HepG2 (cell line): ENCODE measurements around the gene SLC35F6. TPM values are rescaled to one million over a fixed set of nuclear protein-coding genes. Genes with fewer than 3 reads are reported as not detected.

Experiments used
- ARID2 ChIP-seq: sonication (generic); formaldehyde crosslinking; IDR thresholded peaks from 2 replicates; pipeline ENCODE4 v1.8.1; 2022; ENCODE audit warnings: mild to moderate bottlenecking, missing genetic modification reagents, borderline replicate concordance
- ATF7-NPFF ChIP-seq: sonication (generic); formaldehyde crosslinking; IDR thresholded peaks from 2 replicates; pipeline ENCODE4 v1.8.1; 2023; ENCODE audit warnings: mild to moderate bottlenecking, low read depth, missing genetic modification reagents, moderate library complexity
- CBFB ChIP-seq: sonication (generic); formaldehyde crosslinking; IDR thresholded peaks from 2 replicates; pipeline ENCODE4 v1.4.0; 2020; ENCODE audit warnings: missing genetic modification reagents
- FIP1L1 ChIP-seq: fragments of 200-400 bp; formaldehyde crosslinking; IDR thresholded peaks from 2 replicates; pipeline ENCODE4 v1.6.1; 2018; ENCODE audit warnings: low read depth, mild to moderate bottlenecking, low read length, moderate library complexity, borderline replicate concordance; ENCODE audit not compliant: insufficient read depth
- FOSL1 ChIP-seq: sonication (generic); formaldehyde crosslinking; IDR thresholded peaks from 2 replicates; pipeline ENCODE4 v1.9.0; 2021; ENCODE audit warnings: missing genetic modification reagents, borderline replicate concordance
- HNF4A ChIP-seq: sonication (generic); formaldehyde crosslinking; IDR thresholded peaks from 2 replicates; pipeline ENCODE4 v1.4.0; 2020; ENCODE audit warnings: missing genetic modification reagents
- HNRNPL ChIP-seq: fragments of 200-400 bp; formaldehyde crosslinking; IDR thresholded peaks from 2 replicates; pipeline ENCODE4 v1.6.1; 2017; ENCODE audit warnings: mild to moderate bottlenecking, low read depth, low read length
- KMT2A ChIP-seq: sonication (generic); formaldehyde crosslinking; IDR thresholded peaks from 2 replicates; pipeline ENCODE4 v1.4.0; 2020; ENCODE audit warnings: missing genetic modification reagents
- MAFG ChIP-seq: sonication (generic); formaldehyde crosslinking; IDR thresholded peaks from 2 replicates; pipeline ENCODE4 v1.5.1; 2020; ENCODE audit warnings: mild to moderate bottlenecking, missing genetic modification reagents
- NAIF1 ChIP-seq: sonication (generic); formaldehyde crosslinking; IDR thresholded peaks from 2 replicates; pipeline ENCODE4 v1.5.0; 2020; ENCODE audit warnings: mild to moderate bottlenecking, missing genetic modification reagents, borderline replicate concordance
- PHF21A ChIP-seq: sonication (generic); formaldehyde crosslinking; IDR thresholded peaks from 2 replicates; pipeline ENCODE4 v1.5.0; 2020; ENCODE audit warnings: mild to moderate bottlenecking, missing genetic modification reagents
- SP2 ChIP-seq: sonication (generic); formaldehyde crosslinking; IDR thresholded peaks from 2 replicates; pipeline ENCODE4 v1.5.1; 2020; ENCODE audit warnings: mild to moderate bottlenecking, missing genetic modification reagents
- ZBTB21 ChIP-seq: sonication (generic); formaldehyde crosslinking; IDR thresholded peaks from 2 replicates; pipeline ENCODE4 v1.4.0; 2020; ENCODE audit warnings: missing genetic modification reagents
- ZNF251 ChIP-seq: sonication (generic); formaldehyde crosslinking; IDR thresholded peaks from 2 replicates; pipeline ENCODE4 v1.9.0; 2021; ENCODE audit warnings: mild to moderate bottlenecking, missing genetic modification reagents
- ZNF563 ChIP-seq: sonication (generic); formaldehyde crosslinking; IDR thresholded peaks from 2 replicates; pipeline ENCODE4 v1.8.0; 2022; ENCODE audit warnings: mild to moderate bottlenecking, moderate library complexity, missing genetic modification reagents
- ZNF788 ChIP-seq: sonication (generic); formaldehyde crosslinking; IDR thresholded peaks from 2 replicates; pipeline ENCODE4 v1.5.0; 2020; ENCODE audit warnings: mild to moderate bottlenecking, missing genetic modification reagents, borderline replicate concordance
- polyA plus RNA-seq, 8 experiments: library from polyadenylated mRNA; depleted of rRNA in 3 of 8; stranded (reverse) in 7 of 8; unstranded in 1 of 8; fragments of >200 nt; fragmentation: Illumina TruSeq in 4 of 8; extraction: Trizol in 4 of 8; gene quantifications; 2 replicates each; pipeline versions ENCODE4 v1.2.1 to v1.2.3, GENCODE V29; 2011 to 2016; ENCODE audit warnings: low read depth in 4 of 8, missing spikeins in 1 of 8, mixed read lengths in 1 of 8; ENCODE audit not compliant: insufficient read depth in 1 of 8
- total RNA-seq, 5 experiments: library from RNA; depleted of rRNA; stranded (reverse); fragments of >200 nt; fragmentation: Illumina TruSeq; extraction: Trizol; gene quantifications; 2 replicates each; pipeline ENCODE4 v1.2.3, GENCODE V29; 2016; ENCODE audit warnings: low read depth in 1 of 5
- TF ChIP-seq, protein P1 (sequence below): fragments of 450-650 bp; IDR thresholded peaks from 2 replicates; pipeline ENCODE4 v1.6.1; 2016
- TF ChIP-seq, protein P2 (sequence below): sonication (generic); formaldehyde crosslinking; IDR thresholded peaks from 2 replicates; pipeline ENCODE4 v1.5.0; 2020; ENCODE audit warnings: missing genetic modification reagents
- TF ChIP-seq, protein P3 (sequence below): IDR thresholded peaks from 2 replicates; pipeline ENCODE4 v1.4.0; 2020; ENCODE audit warnings: mild to moderate bottlenecking, missing genetic modification reagents
- TF ChIP-seq, protein P4 (sequence below): sonication (generic); formaldehyde crosslinking; IDR thresholded peaks from 2 replicates; pipeline ENCODE4 v1.9.0; 2021; ENCODE audit warnings: missing genetic modification reagents, mild to moderate bottlenecking, borderline replicate concordance

Gene SLC35F6
- total and polyA plus RNA-seq, 2 of the 13 experiments (the other 11 are each of a cell fraction or from before 2014, with no cell fraction given), result 15.2 to 21.2 TPM

DNA sequence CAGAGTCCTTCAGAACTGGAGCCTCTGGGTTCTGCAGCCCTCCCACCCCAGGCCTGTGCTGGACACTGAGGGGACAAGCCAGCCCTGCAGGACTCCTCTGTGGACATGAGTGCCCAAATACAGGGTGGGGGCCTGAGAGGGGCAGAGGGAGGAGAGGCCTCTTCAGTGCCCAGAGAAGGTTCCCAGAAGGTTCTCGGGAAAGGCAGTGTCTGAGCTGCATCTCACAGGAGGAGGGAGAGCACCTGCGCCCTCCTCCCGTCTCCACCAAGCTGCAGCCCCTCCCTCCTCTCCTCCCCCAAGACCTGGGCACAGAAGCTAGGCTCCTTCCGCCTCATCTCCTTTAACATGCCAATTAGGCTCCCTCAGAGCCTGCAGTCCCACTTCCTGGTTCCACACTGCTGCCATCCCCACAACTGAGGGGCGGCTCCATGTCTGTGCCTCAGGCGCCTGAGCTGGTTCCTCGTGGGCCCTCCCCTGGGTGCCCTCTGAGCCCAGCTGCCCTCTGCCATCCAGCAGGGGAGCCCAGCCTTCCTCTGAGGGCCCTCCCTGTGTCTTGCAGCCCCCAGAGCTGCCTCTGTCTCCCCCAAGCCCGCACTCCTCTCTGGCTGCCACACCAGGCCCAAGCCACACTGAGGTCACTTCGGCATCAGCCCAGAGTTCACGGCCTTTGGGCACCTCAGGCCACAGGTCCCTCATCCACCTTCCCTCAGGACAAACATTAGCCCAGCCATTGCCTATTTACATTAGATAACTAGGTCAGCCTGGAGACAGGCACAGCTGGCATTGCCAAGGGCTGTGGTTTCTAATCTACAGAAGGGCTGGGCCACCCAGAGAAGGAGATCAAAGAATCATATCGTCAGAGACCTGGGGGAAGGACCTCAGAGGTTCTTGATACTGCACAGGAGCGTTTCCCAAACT is 42.7 kb upstream of the SLC35F6 start (continued):
- TF ChIP-seq ZBTB21 (CRISPR knock-in tag) (no peak), PHF21A (no peak; the same call in 1 of the 2 replicates), ZNF563 (CRISPR knock-in tag) (no peak), KMT2A (CRISPR knock-in tag) (no peak), SP2 (CRISPR knock-in tag) (no peak), ZNF788 (CRISPR knock-in tag) (peak; percentile 61; the same call in 1 of the 2 replicates), FOSL1 (no peak), NAIF1 (no peak), ZNF251 (CRISPR knock-in tag) (no peak), ATF7-NPFF (CRISPR knock-in tag) (0 out of 2 replicates have a peak, but pooled peaks have one; percentile 36), FIP1L1 (no peak), HNF4A (CRISPR knock-in tag) (peak; percentile 76), ARID2 (CRISPR knock-in tag) (no peak), MAFG (CRISPR knock-in tag) (no peak), CBFB (peak; percentile 99), HNRNPL (peak; percentile 84)
- TF ChIP-seq, protein P1, sequence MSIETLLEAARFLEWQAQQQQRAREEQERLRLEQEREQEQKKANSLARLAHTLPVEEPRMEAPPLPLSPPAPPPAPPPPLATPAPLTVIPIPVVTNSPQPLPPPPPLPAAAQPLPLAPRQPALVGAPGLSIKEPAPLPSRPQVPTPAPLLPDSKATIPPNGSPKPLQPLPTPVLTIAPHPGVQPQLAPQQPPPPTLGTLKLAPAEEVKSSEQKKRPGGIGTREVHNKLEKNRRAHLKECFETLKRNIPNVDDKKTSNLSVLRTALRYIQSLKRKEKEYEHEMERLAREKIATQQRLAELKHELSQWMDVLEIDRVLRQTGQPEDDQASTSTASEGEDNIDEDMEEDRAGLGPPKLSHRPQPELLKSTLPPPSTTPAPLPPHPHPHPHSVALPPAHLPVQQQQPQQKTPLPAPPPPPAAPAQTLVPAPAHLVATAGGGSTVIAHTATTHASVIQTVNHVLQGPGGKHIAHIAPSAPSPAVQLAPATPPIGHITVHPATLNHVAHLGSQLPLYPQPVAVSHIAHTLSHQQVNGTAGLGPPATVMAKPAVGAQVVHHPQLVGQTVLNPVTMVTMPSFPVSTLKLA, result no peak
- TF ChIP-seq, protein P2, sequence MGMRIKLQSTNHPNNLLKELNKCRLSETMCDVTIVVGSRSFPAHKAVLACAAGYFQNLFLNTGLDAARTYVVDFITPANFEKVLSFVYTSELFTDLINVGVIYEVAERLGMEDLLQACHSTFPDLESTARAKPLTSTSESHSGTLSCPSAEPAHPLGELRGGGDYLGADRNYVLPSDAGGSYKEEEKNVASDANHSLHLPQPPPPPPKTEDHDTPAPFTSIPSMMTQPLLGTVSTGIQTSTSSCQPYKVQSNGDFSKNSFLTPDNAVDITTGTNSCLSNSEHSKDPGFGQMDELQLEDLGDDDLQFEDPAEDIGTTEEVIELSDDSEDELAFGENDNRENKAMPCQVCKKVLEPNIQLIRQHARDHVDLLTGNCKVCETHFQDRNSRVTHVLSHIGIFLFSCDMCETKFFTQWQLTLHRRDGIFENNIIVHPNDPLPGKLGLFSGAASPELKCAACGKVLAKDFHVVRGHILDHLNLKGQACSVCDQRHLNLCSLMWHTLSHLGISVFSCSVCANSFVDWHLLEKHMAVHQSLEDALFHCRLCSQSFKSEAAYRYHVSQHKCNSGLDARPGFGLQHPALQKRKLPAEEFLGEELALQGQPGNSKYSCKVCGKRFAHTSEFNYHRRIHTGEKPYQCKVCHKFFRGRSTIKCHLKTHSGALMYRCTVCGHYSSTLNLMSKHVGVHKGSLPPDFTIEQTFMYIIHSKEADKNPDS (CRISPR knock-in tag), result no peak
- TF ChIP-seq, protein P3, sequence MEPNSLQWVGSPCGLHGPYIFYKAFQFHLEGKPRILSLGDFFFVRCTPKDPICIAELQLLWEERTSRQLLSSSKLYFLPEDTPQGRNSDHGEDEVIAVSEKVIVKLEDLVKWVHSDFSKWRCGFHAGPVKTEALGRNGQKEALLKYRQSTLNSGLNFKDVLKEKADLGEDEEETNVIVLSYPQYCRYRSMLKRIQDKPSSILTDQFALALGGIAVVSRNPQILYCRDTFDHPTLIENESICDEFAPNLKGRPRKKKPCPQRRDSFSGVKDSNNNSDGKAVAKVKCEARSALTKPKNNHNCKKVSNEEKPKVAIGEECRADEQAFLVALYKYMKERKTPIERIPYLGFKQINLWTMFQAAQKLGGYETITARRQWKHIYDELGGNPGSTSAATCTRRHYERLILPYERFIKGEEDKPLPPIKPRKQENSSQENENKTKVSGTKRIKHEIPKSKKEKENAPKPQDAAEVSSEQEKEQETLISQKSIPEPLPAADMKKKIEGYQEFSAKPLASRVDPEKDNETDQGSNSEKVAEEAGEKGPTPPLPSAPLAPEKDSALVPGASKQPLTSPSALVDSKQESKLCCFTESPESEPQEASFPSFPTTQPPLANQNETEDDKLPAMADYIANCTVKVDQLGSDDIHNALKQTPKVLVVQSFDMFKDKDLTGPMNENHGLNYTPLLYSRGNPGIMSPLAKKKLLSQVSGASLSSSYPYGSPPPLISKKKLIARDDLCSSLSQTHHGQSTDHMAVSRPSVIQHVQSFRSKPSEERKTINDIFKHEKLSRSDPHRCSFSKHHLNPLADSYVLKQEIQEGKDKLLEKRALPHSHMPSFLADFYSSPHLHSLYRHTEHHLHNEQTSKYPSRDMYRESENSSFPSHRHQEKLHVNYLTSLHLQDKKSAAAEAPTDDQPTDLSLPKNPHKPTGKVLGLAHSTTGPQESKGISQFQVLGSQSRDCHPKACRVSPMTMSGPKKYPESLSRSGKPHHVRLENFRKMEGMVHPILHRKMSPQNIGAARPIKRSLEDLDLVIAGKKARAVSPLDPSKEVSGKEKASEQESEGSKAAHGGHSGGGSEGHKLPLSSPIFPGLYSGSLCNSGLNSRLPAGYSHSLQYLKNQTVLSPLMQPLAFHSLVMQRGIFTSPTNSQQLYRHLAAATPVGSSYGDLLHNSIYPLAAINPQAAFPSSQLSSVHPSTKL (CRISPR knock-in tag), result peak; percentile 86
- TF ChIP-seq, protein P4, sequence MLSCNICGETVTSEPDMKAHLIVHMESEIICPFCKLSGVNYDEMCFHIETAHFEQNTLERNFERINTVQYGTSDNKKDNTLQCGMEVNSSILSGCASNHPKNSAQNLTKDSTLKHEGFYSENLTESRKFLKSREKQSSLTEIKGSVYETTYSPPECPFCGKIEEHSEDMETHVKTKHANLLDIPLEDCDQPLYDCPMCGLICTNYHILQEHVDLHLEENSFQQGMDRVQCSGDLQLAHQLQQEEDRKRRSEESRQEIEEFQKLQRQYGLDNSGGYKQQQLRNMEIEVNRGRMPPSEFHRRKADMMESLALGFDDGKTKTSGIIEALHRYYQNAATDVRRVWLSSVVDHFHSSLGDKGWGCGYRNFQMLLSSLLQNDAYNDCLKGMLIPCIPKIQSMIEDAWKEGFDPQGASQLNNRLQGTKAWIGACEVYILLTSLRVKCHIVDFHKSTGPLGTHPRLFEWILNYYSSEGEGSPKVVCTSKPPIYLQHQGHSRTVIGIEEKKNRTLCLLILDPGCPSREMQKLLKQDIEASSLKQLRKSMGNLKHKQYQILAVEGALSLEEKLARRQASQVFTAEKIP (CRISPR knock-in tag), result no peak
